HG03108 (cell line): ENCODE measurements around the gene PAM.

ENCODE experiments used
- ATAC-seq: cut with Tn5 transposase; IDR thresholded peaks from one replicate; pipeline ENCODE4 v1.9.1; 2021; ENCODE audit warnings: moderate library complexity; ENCODE audit not compliant: unreplicated experiment

The PAM gene

DNA sequence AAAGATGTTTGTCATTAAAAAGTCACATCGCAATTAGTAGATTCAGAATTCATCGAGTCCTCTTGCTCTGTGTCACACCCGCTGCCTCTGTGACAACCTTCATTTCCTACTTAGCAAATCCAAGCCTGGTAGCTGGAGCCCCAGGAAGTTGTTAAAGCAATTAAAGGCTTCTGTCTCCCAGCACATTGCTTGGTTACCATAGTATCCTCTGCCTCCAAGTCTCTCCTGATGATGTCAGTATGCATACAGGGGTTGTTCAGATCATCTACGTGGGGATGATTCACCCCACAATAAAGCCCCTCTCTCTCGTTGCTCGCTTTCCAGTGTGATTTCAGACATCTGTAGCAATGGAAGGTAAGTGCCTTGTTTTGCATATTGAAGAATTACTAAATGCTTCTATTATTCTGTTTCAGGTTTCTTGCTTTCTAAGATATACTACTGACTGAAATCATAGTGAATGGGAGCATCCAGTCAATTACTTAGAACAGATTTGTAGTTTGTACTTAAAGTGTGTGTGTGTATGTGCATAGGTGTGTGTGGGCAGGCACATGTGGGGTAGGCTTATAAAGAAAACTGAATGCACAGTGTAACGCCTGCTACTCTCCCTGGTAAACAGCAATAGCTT is 52.9 kb downstream of the PAM start:
- no peak for ATAC-seq

DNA sequence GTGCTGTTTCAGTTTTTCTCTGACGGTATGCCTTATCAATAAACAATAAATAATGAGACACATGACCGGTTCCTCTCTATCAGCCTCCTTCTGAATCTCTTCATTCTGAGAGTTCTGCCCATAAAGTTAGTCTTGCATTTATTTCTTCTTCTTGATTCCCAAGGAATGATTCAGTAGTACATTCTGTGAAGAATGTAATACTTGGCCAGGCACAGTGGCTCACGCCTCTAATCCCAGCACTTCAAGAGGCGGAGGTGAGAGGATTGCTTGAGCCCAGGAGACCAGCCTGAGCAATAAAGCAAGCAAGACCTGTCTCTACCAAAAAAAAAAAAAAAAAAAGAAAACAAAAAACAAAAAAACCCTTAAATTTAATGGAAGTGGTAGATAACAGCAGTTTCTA is 53.9 kb downstream of the PAM start:
- no peak for ATAC-seq

DNA sequence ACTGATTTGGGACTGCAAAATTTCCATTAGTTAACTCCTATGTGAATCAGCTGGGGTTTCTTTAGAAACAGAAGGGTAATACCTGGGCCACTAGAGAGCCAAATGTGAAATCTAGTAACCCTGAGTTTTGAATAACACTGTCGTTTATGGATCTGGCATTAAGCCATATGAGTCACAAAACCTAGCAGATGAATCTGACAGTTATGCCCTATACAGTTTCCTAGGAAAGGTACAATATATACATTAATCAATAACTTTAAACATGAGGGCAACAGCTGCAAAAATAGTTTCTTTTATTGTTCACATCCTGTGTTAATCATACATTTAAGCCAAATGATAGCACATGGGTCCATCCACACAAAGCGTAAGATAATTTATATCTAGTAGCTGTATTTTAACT is 56.9 kb downstream of the PAM start:
- ATAC-seq = no peak

DNA sequence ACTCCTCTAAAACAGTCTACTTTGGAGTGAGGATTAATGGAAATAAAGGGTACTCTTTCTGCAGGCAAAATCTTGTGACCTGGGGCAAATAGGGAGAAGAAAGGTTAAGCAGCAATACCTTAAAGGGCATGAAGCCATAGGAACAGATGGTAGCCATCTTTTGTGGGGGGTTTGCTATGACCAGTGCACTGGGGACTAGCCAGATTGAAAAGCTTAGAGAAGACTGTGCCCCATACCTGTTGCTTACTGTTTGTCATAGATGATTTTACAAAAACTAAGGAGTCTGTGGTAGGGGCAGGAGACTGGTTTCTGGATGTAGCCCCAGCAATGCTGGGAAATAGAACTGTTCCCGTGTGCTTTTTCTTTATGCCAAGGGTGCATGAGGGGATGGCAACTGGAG is 58.6 kb downstream of the PAM start:
- ATAC-seq = no peak

DNA sequence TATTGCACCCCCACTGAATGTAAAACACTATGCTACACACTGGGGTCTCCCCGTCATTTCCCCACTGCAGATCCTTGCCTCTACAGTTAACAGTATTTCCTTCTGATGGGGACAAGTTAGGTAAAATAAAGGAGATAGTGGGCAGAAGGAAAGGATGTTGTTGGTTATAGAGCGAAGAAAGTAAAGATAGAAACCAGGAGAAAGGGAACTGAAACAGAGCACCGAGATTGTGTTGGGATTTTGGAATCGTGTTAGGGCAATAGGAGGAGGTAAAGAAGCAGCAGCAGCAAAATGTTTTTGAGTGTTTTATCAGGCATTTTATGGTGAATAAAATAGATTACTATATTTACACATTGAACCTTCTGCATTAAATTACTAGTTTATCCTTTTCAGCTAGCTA is 60.0 kb downstream of the PAM start:
- ATAC-seq = no peak

DNA sequence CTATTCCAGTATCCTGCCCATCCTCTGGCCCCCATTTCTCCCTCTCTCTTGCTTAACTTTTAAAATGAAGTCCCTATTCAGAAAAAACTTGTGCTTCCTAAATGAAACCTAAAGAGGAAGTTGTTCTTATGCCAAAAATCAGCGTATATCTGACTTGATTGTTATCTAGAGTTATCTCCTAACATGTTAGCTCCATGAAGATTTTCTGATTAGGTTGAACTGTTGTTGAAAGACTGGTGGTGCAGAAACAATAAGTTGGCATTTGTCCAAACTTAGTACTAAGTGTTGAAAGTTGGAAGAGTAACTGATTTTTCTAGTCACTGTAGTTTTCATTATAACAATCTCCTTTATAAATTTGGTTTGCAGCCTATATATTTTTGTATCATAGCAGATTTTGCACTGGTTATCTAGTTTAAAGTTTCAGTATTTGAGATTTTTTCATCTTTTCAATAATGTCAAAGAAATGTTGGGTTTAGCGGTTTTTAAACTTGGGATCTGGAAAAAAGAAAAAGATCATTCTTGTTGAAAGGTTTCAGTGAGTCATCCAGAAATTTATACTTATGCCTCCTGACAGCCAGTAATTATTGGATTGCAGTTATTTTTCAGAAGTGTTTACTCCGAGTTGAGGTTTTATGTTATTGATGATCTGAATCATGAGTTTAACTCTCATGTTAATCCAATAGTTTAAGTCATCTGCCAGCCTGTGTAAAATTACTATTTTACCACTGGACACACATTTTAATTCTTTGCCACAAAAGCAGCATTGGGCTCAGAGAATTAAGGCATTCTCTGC is 60.6 kb downstream of the PAM start:
- ATAC-seq = no peak

DNA sequence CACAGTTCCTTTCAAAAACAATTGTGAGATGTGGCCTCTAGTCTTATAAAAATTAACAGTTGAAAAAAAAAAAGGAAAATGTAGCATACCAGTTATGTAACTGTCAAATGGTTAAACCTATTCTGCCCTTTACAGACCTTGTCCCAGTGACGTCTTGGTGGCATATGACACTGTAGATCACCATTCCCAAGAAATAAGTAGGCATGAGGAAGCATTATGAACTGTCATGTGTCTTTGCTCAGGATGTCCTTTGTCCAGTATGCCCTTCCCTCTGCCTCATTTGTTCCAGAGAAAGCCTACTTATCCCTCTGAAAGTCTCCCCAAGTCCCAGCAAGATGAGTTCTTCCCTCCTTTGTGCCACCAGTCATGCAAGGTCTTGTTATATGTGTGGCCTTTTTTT is 63.2 kb downstream of the PAM start:
- no peak for ATAC-seq

DNA sequence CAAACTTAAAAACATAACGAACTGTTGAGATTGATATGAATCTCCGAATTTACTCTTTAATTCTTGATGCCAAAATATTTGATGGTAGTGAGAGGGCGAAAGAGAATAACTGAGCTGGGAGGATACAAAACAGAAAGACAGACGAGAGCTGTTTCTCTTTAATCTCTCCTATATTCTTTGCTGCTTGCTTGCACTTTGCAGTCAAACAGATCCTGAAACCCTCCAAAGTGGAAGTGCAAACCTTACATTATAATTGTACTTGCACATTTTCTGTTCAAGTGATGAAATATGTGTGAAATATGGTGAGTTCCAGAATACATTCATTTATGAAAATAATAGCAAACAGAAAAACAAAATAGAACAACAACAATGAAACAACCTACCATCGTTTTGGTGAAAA is 63.8 kb downstream of the PAM start:
- no peak for ATAC-seq

DNA sequence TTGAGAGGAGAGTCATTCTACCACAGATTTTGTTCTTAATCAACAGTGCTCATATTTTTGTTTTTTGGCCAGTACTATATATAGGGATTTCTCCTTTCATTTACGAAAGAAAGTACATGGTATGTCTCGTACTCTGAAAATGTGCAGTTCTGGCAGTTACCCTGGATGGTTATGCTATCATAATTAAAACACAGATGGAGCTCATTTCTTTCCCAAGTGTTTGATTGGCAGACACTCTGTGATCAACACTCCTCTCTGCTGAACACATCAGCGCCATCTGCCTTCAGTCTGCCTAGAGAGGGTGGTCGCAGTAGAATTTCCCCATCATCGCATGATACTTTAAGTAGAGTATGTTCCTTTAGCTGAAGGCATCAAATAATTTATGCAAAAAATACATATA is 64.5 kb downstream of the PAM start:
- ATAC-seq = no peak

DNA sequence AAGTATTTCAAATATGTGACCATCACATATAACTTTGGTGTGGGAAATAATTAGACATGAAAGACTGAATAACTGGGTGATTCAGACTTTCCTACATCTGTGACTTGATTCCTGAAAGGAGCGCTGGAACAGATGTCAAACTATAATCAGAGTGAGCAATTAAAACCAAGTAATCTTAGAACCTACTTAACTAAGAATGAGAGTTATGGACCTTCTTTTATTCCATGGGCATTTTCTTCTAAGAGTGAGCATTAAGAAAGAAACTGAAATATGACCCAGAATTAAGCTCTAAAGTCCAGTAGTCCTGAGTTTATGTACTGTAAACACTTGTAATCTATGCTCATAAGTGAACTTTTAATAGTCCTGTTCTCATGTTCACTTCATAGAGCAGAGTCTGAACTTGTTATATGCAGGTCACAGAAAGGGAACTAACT is 68.4 kb downstream of the PAM start:
- ATAC-seq = no peak

DNA sequence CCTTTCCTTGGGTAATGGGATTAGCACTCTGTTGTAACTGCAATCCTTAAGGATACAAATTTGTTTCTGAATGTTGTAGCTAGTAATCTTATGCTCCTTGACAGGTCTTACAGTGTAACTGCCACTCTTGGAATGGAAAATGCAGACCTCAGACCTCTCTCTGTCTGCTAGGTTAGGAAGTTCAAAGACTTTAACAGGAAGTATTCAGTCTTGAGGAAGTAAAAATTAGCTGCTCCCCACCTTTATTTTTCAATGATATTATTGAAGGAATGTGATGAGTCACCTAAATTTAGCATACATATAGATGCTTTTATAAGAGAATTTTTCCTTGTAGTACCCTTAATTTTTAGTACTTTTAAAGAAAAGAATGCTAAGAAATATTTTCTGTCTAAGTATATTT is 71.5 kb downstream of the PAM start:
- no peak for ATAC-seq

DNA sequence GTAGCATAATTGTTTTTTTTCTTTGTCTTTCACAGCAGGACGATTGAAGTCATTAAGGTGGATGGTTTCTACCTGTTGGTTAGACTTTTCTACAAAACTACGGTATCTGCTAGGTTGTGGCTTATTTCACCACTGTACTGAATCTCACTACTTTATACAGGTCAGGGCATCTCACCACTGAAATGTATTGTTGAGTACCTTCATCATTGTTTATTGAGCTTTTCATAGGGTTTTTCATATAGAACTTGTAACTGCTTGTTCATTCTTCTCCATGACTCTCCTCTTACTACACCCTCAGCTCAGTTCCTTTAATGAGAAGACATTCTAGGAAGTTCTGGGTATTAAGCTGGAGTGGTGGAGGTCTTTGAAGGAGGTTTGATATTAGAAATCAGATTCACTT is 75.1 kb downstream of the PAM start:
- ATAC-seq = no peak

DNA sequence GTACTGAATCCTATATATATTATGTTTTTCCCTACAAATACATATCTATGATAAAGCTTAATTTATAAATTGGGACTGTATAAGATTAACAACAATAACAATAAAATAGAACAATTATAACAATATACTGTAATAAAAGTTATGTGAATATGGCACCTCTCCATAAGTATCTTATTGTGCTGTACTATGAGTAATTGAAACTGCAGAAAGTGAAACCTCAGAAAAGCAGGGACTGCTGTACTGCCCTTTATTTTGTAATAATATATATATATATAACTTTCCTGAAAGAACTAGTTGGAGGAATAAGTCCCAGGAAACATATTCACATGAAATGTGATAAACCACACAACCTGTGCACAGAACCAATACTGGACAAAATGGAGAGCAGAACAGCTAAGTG is 77.3 kb downstream of the PAM start:
- ATAC-seq = no peak

DNA sequence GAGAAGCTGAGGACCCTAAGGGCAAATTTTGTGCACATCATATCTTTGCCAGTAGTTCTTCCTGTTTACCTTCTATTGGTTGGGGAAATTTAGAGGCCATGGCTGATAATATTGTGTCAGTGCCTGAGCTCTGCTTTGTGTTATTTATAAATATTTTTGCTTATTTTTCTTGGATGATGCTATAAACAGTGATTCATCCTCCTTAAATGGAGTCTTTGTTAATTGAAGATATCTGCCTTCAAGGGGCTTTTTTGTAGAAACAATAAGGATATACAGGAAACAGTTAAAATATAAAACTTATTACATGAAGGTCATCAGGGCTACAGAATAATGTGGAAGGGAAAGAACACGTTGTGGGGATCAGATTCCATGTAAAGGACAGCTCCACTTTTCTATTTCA is 78.0 kb downstream of the PAM start:
- no peak for ATAC-seq

DNA sequence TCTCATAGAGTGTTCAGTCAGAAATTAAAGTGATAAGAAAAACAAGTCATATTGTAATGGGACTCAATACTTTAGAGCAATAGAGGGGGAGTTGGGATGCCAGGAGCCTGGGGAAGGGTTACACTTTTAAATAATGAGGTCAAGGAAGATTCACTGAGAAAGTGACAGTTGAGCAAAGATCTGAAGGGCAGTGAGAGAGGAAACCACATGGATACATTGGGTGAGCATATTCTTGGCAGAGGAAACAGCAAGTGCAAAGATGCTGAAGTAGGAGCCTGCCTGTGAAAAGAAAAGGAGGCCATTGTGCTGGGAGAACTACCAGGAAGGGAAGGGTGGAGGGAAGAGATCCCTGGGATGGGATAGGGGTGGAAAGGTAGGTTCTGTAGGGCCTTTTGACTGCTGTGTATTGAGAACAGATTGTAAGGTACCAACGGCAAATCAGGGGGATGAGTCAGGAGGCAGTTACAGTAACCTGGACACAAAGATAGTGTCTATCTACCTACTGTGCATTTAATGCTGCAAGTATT is 79.4 kb downstream of the PAM start:
- ATAC-seq = no peak

DNA sequence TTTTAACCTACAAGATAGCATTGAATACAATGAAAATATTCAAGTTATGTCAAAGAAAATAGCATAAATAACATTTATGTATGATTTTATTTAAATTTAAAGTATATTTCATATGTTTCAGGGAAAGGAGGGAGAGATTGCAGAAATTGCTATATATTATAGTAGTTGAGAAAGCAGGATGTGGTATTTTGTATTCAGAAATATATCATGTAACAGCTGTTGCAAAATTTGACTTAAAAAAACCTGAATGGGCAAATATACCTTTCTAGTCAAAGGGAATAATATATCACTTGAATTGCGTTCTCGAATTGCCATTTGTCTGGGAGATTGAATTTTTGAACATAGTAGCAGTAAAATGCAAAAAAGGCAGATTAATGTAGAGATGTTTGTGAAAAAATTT is 80.6 kb downstream of the PAM start:
- no peak for ATAC-seq

DNA sequence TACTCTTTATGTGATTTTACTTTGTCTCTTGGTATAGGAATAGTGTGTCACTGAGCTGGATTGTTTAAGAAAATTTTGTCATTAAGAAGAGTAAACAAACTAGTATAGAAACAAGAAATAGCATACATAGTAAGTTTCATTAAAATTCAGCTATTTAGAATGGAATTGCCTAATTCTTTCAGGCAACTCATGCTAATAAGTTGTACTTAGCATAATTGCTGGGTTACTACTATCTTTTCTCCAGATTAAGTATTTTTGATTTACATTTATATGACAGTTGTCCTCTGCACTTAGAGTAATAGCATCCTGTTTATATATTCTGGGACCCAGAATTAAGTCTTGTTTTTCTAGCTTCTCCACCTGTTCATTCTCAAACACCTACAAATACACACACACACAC is 85.9 kb downstream of the PAM start:
- no peak for ATAC-seq

DNA sequence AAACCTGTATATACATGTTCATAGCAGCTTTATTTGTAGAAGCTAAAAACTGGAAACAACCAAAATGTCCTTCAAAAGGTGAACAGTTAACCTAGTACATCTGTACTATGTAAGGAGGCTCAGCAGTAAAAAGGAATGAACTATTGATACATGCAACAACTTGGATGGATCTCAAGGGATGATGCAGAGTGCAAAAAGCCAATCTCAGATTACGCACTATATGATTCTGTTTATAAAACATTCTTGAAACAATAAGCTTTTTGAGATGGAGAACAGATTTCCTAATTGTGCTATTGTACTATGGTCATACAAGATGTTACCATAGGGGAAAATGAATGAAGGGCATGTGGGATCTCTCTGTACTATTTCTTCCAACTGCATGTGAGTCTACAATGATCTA is 88.9 kb downstream of the PAM start:
- ATAC-seq = no peak

DNA sequence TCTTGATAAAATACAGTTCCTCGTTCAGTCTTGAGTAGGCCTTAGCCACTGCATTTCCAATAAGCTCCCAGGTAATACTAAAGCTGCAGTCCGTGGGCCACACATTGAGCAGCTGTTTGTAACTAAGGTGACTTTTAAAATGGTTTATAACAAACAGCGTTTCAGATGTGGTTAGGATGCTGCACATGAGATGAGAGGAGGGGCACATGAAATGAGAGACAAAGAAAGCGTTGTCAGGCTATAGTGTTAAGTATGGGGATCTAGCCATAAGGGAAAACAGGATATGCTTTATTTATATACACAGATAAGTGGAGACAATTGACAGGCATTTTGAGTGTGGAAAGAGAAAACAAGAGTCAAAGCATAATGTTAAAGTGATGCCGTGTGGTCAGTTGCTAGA is 89.9 kb downstream of the PAM start:
- no peak for ATAC-seq

DNA sequence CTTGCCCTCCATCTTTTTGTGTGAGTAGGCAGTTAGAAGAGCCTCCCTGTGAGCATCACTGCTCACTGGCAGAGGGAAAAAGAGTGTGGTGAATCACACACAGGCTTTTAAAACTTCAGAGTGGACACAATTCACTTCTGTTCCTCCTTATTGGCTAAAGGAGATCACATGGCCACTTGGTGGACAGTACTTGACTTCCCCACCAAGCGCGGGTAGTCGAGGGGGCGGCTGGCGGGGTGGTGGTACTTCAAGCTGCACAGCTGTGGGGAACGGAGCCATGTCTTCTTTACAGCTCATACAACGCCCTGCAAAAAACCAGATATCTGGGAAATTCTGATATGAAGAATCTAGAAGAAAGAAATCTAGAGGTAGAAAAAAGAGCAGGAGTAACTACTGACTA is 95.4 kb downstream of the PAM start:
- no peak for ATAC-seq

DNA sequence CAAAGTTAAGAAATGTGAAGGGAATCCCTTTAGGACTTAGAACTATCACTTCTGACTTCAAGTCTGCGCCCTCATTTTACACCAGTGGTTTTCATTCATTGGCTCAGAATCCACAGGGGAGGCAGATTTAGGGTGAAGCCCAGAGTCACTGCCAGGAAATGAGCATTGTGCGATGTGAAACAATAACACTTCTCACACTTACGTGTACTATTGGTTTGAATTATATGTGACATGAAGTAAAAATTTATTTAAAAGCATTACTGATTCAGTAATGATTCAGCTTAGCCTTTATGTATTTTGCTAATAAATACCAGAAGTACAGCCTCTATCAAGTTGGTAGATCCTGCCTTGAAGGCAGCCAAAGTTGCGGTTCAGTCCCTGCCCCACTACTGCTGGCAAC is 98.6 kb downstream of the PAM start:
- no peak for ATAC-seq

DNA sequence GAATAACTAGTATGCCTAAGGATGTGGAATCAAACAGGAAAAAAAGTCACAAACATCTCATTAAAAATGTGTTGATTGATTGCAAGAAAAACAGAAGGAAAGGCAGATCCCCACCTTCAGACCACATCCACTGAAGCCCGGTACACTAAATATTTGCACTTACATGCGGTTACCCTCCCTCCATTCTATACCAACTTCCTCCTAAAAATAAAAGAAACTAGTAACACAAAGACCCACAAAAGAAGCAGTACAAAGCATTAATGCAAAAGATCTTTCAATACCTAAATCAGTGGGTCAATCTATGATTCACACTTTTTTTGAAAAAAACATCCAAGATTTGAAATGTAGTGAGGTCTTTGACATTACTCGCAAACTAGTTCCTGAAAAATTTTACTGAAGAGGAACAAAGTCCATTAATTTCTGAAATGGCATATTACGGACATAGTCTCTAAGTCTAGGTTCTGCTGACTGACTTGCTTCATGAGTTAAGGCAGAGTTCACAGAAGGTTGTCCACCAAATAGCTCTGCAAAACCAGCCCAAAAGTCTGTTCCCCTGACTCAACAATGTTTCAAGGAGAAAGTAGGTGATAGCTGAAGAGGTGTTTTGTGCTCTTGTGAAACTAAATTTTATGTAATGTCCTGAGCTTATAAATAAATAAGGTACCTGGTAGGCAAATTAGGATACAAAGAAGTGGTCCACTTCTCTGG is 100.7 kb downstream of the PAM start:
- no peak for ATAC-seq
